PC-9 (cell line): ENCODE measurements around the gene BCO1.

Experiments used
- CTCF ChIP-seq: fragments of 200-600 bp; sonication (generic); conservative IDR thresholded peaks from 2 replicates; pipeline ENCODE4 v1.6.1; 2017; ENCODE audit warnings: mixed run types, antibody characterized with exemption, mild to moderate bottlenecking, moderate library complexity
- EZH2 ChIP-seq: fragments of 200-600 bp; sonication (generic); IDR thresholded peaks from 2 replicates; pipeline ENCODE4 v1.8.0; 2017; ENCODE audit warnings: antibody characterized with exemption, low read depth

GRCh38 chr16:81314603-81315270 lies 76.2 kb downstream of the BCO1 start, which contains the start of gene GAN:
- TF ChIP-seq CTCF, result no peak
- TF ChIP-seq EZH2, result no peak
